Fibroblast of mammary gland (primary cell): ENCODE results near the gene OR13C3.
"Not testable (repeated sequence)": the region's sequence is repeated elsewhere in the genome, so short reads cannot be mapped to it uniquely, and the experiment has no call there.

ENCODE experiments used
- DNase-seq: peaks from one replicate; pipeline ENCODE4 v3.0.0-alpha.2; 2010; ENCODE audit warnings: low read depth
- H3K4me3 ChIP-seq: 2 replicates; pipeline ENCODE4 v1.5.1; 2011; ENCODE audit warnings: low read depth, mild to moderate bottlenecking, low read length, moderate library complexity; ENCODE audit not compliant: control insufficient read depth
- TF ChIP-seq, protein P1 (sequence below): conservative IDR thresholded peaks from 2 replicates; pipeline ENCODE4 v1.5.1; 2011; ENCODE audit warnings: low read depth, low read length, inconsistent platforms; ENCODE audit not compliant: control insufficient read depth, insufficient read depth

Gene OR13C3

GRCh38 chr9:104556830-104557634, 20.4 kb upstream of the OR13C3 start:
- DNase-seq = no peak
- no peak overlapping the region for H3K4me3 ChIP-seq
- TF ChIP-seq, protein P1, sequence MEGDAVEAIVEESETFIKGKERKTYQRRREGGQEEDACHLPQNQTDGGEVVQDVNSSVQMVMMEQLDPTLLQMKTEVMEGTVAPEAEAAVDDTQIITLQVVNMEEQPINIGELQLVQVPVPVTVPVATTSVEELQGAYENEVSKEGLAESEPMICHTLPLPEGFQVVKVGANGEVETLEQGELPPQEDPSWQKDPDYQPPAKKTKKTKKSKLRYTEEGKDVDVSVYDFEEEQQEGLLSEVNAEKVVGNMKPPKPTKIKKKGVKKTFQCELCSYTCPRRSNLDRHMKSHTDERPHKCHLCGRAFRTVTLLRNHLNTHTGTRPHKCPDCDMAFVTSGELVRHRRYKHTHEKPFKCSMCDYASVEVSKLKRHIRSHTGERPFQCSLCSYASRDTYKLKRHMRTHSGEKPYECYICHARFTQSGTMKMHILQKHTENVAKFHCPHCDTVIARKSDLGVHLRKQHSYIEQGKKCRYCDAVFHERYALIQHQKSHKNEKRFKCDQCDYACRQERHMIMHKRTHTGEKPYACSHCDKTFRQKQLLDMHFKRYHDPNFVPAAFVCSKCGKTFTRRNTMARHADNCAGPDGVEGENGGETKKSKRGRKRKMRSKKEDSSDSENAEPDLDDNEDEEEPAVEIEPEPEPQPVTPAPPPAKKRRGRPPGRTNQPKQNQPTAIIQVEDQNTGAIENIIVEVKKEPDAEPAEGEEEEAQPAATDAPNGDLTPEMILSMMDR = no peak

DNA sequence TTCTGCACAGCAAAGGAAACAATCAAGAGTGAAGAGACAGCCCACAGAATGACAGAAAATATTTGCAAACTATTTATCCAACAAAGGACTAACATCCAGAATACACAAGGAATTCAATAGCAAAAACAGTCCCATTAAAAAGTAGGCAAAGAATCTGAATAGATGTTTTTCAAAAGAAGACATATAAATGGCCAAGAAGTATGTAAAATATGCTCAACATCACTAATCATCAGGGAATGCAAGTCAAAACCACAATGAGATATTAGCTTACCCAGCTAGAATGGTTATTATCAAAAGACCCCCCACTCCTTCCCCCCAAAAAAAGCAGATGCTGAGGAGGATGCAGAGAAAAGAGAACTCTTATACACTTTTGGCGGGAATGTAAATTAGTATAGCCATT, 18.9 kb upstream of the OR13C3 start:
- TF ChIP-seq, protein P1 = no peak
- no peak for DNase-seq
- H3K4me3 ChIP-seq = no peak overlapping the region

DNA sequence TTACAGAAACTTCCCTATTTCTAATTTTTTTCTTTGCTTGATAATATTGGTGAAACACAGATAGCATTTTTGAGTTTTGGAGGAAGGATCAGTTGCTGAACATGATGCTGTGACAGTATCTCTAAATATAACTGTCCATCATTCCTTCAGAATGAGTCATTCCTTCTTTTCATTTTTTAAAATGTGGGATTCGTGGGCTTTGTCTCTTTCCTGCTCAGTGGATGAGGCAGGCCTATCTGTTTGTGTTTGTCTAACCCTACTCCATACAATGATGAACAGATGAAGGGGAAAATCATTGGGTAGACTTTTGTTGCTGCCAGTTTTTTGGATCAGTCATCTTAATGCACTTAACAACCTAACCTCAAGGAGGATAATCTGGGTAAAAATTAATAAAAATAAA, 16.6 kb upstream of the OR13C3 start:
- TF ChIP-seq, protein P1 = no peak
- no peak overlapping the region for H3K4me3 ChIP-seq
- peak; percentile 29 for DNase-seq

GRCh38 chr9:104544644-104545043, 8.0 kb upstream of the OR13C3 start:
- no peak for DNase-seq
- no peak overlapping the region for H3K4me3 ChIP-seq
- TF ChIP-seq, protein P1 = no peak

DNA sequence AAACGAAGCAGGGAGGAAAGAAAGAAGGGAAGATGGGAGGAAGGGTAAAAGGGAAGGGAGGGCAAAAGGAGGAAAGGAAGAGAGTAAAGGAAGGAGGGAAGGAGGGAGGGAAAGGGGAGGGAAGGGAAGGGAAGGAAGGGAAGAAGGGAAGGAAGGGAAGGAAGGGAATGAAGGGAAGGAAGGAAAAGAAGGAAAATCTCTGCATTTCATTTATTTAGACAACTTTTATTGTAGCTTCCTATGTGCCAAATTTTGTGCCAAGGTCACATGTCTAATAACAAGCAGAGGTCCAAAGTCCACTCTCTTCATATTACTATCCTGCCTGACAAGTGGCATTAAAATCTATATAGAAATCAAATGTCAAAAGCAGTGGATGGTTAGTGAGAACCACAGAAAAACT, 2.6 kb upstream of the OR13C3 start:
- DNase-seq = no peak
- TF ChIP-seq, protein P1 = no peak
- no peak overlapping the region for H3K4me3 ChIP-seq

DNA sequence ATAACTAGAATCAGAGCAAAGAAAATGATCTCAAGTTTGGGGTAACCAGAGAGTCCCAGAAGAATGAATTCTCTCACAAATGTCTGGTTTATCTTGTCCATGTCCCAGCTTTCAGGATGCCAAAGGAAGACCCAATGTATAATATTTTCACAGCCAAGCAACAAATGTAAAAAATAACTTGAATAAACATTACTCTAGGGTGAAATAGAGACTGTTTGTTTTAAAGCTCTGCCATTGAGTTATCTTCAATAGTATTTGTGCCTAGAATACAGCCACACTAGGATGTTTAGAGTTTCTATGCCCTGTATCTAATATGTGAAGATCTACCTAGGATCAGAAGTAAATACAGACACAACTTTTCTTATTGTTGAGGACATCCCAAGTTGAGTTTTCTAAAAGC, 9.5 kb downstream of the OR13C3 start, which contains the start of gene OR13C4:
OR13C4 (minus strand) TSS at position 101 of the 400 bp plus-strand sequence; CDS start at position 101, 0 bp downstream.
- H3K4me3 ChIP-seq = no peak within 1 kb of the TSS
- no peak for DNase-seq
- TF ChIP-seq, protein P1 = no peak

- DNase-seq = not testable (repeated sequence)
Measured at GRCh38 chr9:104520241-104520640, 16.4 kb downstream of the OR13C3 start.

More at GRCh38 chr9:104520241-104520640, 16.4 kb downstream of the OR13C3 start:
- not testable (repeated sequence) for H3K4me3 ChIP-seq
